Keratinocyte (primary cell): Measurements from ENCODE around the gene UGT1A8. TPM values are rescaled to one million over a fixed set of nuclear protein-coding genes. Genes with fewer than 3 reads are reported as not detected.

Experiments used
- DNase-seq: peaks from one replicate; pipeline ENCODE4 v3.0.0-alpha.2; 2011; ENCODE audit warnings: low read depth, missing footprints, low spot score
- FAIRE-seq: peaks from 2 replicates; lab custom pipeline; 2011; peaks lifted over from hg19 to GRCh38; lab: Jason Lieb, UNC
- H2AFZ ChIP-seq: 2 replicates; pipeline ENCODE4 v1.6.0; 2012; ENCODE audit warnings: low read length, control low read depth, inconsistent platforms; ENCODE audit not compliant: control insufficient read depth
- H3K27ac ChIP-seq: 2 replicates; pipeline ENCODE4 v1.5.1; 2011; ENCODE audit warnings: low read length; ENCODE audit not compliant: control insufficient read depth, insufficient read depth
- H3K27me3 ChIP-seq: 3 replicates; pipeline ENCODE4 v1.6.0; 2011; ENCODE audit warnings: low read length; ENCODE audit not compliant: control insufficient read depth, insufficient read depth; ENCODE audit errors: extremely low read depth
- H3K36me3 ChIP-seq, 2 experiments: 2 replicates in 1 of 2; 3 replicates in 1 of 2; pipeline ENCODE4 v1.5.1; 2011; ENCODE audit warnings: low read length in 2 of 2, mild to moderate bottlenecking in 1 of 2; ENCODE audit not compliant: control insufficient read depth in 2 of 2, insufficient read depth in 2 of 2; ENCODE audit errors: extremely low read depth in 1 of 2
- H3K4me1 ChIP-seq: 3 replicates; pipeline ENCODE4 v1.5.1; 2011; ENCODE audit warnings: low read length; ENCODE audit not compliant: control insufficient read depth, insufficient read depth; ENCODE audit errors: extremely low read depth
- H3K4me2 ChIP-seq: 3 replicates; pipeline ENCODE4 v1.6.0; 2011; ENCODE audit warnings: low read depth, low read length; ENCODE audit not compliant: control insufficient read depth, insufficient read depth; ENCODE audit errors: extremely low read depth
- H3K4me3 ChIP-seq, 3 experiments: fragments of 200-600 bp in 1 of 3; sonication (generic) in 1 of 3; 2 replicates in 2 of 3; 3 replicates in 1 of 3; pipeline ENCODE4 v1.5.1; 2011 to 2016; ENCODE audit warnings: low read length in 3 of 3, mild to moderate bottlenecking in 3 of 3, control low read depth in 2 of 3, inconsistent platforms in 1 of 3, low read depth in 1 of 3, mixed read lengths in 1 of 3, mixed run types in 1 of 3, moderate library complexity in 1 of 3; ENCODE audit not compliant: control insufficient read depth in 2 of 3, insufficient read depth in 2 of 3; ENCODE audit errors: extremely low read depth in 1 of 3
- H3K79me2 ChIP-seq: 2 replicates; pipeline ENCODE4 v1.6.0; 2012; ENCODE audit warnings: low read length; ENCODE audit not compliant: control insufficient read depth, insufficient read depth
- H3K9ac ChIP-seq: 3 replicates; pipeline ENCODE4 v1.6.0; 2011; ENCODE audit warnings: low read length; ENCODE audit not compliant: control insufficient read depth, insufficient read depth; ENCODE audit errors: extremely low read depth
- H3K9me1 ChIP-seq: 3 replicates; pipeline ENCODE4 v1.6.0; 2011; ENCODE audit warnings: low read length; ENCODE audit not compliant: control insufficient read depth, insufficient read depth; ENCODE audit errors: extremely low read depth
- H3K9me3 ChIP-seq: 2 replicates; pipeline ENCODE4 v1.5.1; 2012; ENCODE audit warnings: low read depth, low read length; ENCODE audit not compliant: control insufficient read depth
- H4K20me1 ChIP-seq: 3 replicates; pipeline ENCODE4 v1.6.0; 2011; ENCODE audit warnings: low read length; ENCODE audit not compliant: control insufficient read depth, insufficient read depth; ENCODE audit errors: extremely low read depth
- EZH2 ChIP-seq: IDR thresholded peaks from one replicate; pipeline ENCODE4 v1.6.1; 2012; ENCODE audit warnings: inconsistent platforms, mild to moderate bottlenecking, low read length, moderate library complexity
- dilution Hi-C: fragments of 300-500 bp; cut with MboI; formaldehyde crosslinking; loops from one replicate; pipeline ENCODE4 v1.7.0; 2020; ENCODE audit warnings: low sequenced_read_pairs; ENCODE audit not compliant: extremely low pct_ligation_motif_present
- polyA plus RNA-seq, 5 experiments: library from polyadenylated mRNA; depleted of rRNA in 3 of 5; stranded (reverse) in 3 of 5; stranded (forward) in 1 of 5; unstranded in 1 of 5; fragments of >200 nt; gene quantifications; 1 replicate in 1 of 5; 2 replicates in 3 of 5; 3 replicates in 1 of 5; pipeline versions ENCODE4 v1.2.1 to v1.2.3, GENCODE V29; 2011 to 2012; ENCODE audit warnings: missing spikeins in 2 of 5, low read depth in 1 of 5, low replicate concordance in 1 of 5
- TF ChIP-seq, protein P1 (sequence below), 3 experiments: IDR thresholded peaks in 1 of 3; conservative IDR thresholded peaks in 1 of 3; optimal IDR thresholded peaks in 1 of 3; 2 replicates in 2 of 3; 3 replicates in 1 of 3; pipeline versions ENCODE3 to v1.5.1; 2011; ENCODE audit warnings: low read length in 3 of 3, mild to moderate bottlenecking in 3 of 3, moderate library complexity in 2 of 3, control low read depth in 1 of 3, inconsistent platforms in 1 of 3; ENCODE audit not compliant: insufficient read depth in 2 of 3; ENCODE audit errors: extremely low read depth in 1 of 3

The UGT1A8 gene
- polyA plus RNA-seq, 1 donor (not counting 4 experiments of a cell fraction or from before 2014, with no cell fraction given), result 0.64 TPM

DNA sequence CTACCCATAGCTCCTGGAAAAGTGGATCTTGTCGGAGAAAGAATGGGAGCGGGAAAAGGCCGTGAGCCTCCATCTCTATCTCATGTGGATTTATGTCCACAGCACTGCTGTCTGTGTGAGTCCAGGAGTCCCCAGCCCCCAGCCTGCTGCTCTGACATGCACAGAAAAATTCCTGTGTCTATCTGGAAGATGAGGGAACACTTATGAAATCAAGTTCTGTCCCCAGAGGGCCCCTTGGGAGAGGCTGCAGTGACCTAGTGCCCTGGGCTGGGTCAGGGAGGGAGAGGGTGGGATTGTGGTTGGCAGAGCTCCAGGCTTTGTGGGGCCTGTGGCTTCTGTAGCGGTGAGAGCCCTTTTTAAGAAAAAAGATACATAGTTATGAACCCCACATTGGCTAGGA lies 199.3 kb downstream of the UGT1A8 start:
- dilution Hi-C loops, result no loop called here
- Histone ChIP-seq H3K27ac (no peak overlapping the region), H3K9me1 (no peaks in the 10 kb centered on the region), H2AFZ (no peak overlapping the region), H3K4me1 (no peaks in the 10 kb centered on the region), H3K4me2 (no peak overlapping the region), H3K9me3 (no peaks in the 10 kb centered on the region), H3K9ac (no peak overlapping the region), H3K79me2 (no peaks in the 10 kb centered on the region), H3K36me3 (no peaks in the 10 kb centered on the region), H3K4me3 (no peak overlapping the region), H4K20me1 (no peaks in the 10 kb centered on the region), H3K27me3 (peaks cover 8% of the 10 kb centered on the region)
- TF ChIP-seq EZH2, result no peak
- TF ChIP-seq, protein P1, sequence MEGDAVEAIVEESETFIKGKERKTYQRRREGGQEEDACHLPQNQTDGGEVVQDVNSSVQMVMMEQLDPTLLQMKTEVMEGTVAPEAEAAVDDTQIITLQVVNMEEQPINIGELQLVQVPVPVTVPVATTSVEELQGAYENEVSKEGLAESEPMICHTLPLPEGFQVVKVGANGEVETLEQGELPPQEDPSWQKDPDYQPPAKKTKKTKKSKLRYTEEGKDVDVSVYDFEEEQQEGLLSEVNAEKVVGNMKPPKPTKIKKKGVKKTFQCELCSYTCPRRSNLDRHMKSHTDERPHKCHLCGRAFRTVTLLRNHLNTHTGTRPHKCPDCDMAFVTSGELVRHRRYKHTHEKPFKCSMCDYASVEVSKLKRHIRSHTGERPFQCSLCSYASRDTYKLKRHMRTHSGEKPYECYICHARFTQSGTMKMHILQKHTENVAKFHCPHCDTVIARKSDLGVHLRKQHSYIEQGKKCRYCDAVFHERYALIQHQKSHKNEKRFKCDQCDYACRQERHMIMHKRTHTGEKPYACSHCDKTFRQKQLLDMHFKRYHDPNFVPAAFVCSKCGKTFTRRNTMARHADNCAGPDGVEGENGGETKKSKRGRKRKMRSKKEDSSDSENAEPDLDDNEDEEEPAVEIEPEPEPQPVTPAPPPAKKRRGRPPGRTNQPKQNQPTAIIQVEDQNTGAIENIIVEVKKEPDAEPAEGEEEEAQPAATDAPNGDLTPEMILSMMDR (optimal IDR thresholded peaks at IDR 0.05 in 1 of 3, IDR thresholded peaks at IDR 0.05 in 1 of 3, conservative IDR thresholded peaks at IDR 0.05 in 1 of 3; ENCODE audit: extremely low read depth in 1 of 3, insufficient read depth in 2 of 3, low read length in 3 of 3), result no peak
- FAIRE-seq (no peak), DNase-seq (no peak)

DNA sequence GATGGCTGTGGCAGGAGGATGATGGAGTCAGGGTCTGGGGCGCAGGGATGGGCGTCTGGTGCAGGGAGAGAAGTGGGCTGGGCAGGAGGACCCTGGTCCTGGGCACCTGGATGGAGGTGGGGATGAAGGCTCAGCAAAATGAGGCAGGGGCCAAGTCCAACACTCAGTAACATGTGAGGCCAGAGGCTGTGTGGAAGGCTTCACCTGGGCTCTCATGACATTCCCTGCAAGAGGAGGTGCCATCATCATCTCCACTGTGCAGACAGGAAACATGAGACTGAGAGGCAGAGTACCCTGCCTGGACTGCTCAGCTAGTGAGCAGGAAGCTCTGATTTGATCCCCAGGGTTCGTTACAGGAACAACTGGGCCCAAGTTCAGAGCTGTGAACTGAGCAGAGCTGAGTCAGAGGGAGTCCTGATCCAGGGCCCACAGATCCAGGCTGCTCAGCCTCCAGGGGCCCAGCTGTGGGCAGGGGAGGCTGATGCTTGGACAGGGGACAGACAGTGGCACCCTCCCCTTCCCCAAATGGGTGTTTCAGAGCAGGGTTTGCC lies 200.0 kb downstream of the UGT1A8 start:
- H3K27ac ChIP-seq, result no peak overlapping the region
- dilution Hi-C loops, result no loop called here
- TF ChIP-seq EZH2, result no peak
- FAIRE-seq, result no peak
- no peaks in the 10 kb centered on the region for H3K36me3 ChIP-seq
- H3K4me3 ChIP-seq, result no peak overlapping the region
- no peaks in the 10 kb centered on the region for H3K9me1 ChIP-seq
- no peaks in the 10 kb centered on the region for H3K9me3 ChIP-seq
- H2AFZ ChIP-seq, result no peak overlapping the region
- H3K4me1 ChIP-seq, result no peaks in the 10 kb centered on the region
- H3K4me2 ChIP-seq, result no peak overlapping the region
- H3K9ac ChIP-seq, result no peak overlapping the region
- H4K20me1 ChIP-seq, result no peaks in the 10 kb centered on the region
- no peak for DNase-seq
- no peaks in the 10 kb centered on the region for H3K79me2 ChIP-seq
- peaks cover 8% of the 10 kb centered on the region for H3K27me3 ChIP-seq
